Inflammatory macrophage treated with lipopolysaccharide for 1 hour (primary cell): ENCODE results near the gene FOXN4.

Experiments
- DNase-seq, 2 donors: peaks; one replicate each; pipeline ENCODE4 v3.0.0-alpha.2; 2020 to 2022

Gene FOXN4

DNA sequence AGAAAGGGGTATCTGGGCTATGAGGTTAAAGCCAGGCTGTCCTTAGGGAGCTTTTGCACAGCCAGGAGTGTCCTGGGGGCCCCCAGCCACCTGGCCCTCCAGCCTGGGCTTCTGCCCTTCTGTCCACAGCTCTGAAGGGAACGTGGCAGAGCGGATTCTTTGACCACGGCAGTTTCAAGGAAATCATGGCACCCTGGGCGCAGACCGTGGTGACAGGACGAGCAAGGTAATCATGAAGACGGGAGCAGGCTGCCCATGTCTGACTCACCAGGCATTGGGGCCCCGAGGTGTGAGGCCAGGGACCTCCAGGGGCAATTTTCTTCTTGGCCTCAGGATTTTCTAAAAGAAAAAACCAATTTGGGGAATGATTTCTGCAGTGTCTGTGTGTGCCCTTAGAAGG, 53.1 kb downstream of the FOXN4 start:
- DNase-seq, result no peak

DNA sequence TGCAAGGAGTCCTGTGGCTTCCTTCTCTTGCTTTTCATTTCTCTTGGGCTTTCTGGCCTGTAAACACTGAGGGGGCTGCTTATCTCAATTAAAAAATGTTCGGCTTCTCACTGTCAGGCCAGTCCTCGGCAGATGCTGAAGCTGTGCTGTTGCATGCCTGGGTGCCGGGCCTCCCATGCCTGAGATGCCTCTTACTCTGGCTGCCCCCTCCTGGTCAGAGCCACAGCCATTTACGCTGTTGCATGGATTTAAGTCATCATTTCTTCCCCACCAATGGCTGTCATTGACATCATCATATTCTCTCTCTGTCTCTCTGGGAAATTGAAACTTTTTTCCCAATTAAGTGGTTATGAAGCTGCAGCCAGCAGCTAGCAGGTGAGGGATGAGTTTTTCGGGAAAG, 53.7 kb downstream of the FOXN4 start:
- DNase-seq, result no peak

DNA sequence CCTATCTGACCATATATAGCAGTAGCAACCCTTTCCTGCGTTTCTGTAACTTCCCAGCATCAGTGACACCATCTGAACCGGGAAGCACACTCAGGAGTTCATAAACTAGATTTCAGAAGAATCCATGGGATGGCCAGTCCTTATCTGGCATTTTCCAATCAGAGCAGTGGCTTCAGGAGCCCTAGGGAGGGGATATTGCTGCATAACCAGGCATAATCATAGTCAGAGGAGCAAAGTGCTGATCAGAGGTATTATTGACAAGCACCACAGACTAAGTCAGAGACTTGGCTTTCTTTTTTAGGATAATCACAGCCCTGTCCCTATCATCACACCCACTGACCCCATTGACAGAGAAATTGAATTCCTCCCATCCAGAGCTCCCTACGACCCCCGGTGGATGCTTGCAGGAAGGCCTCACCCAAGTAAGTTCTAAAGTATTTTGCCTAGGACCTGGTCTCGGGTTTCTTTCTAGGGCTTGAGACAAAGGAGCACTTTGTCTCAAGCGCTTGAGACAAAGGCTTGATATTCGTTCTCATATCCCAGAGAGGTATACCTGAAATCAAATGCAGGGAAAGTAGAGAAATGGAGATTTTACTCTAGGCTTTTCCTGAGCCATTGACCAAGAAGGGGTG, 55.1 kb downstream of the FOXN4 start:
- no peak for DNase-seq

DNA sequence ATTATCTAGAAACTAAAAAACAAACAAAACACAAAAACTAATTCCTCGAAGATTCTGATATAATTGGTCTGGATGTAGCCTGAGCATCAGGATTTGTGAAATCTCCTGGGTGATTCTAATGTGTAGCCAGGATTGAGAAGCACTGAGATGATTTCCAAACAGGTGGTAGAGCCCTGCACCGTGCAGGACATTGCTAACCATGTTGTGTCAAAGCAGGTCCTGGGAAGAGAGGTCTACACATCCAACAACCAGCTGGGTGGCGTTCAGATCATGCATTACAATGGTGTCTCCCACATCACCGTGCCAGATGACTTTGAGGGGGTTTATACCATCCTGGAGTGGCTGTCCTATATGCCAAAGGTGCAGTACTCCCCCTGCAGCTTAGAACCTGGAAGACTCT, 56.3 kb downstream of the FOXN4 start:
- no peak for DNase-seq

DNA sequence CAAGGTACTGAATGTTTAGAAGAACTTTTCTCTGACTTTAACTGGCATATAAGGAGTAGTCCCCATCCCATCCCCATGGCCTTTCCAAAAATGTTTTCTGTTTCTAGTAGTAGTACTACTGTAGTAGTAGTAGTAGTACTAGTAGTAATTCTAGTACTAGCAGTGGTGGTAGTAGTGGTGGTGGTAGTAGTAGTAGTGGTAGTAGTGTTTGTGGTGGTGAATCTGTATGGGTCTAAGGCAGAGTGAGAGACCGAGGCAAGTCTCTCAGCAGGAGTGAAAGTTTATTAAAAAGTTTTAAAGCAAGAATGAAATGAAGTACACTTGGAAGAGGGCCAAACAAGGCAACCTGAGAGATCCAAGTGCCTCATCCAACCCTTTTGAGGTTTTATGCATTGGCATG, 58.6 kb downstream of the FOXN4 start:
- DNase-seq, result no peak

DNA sequence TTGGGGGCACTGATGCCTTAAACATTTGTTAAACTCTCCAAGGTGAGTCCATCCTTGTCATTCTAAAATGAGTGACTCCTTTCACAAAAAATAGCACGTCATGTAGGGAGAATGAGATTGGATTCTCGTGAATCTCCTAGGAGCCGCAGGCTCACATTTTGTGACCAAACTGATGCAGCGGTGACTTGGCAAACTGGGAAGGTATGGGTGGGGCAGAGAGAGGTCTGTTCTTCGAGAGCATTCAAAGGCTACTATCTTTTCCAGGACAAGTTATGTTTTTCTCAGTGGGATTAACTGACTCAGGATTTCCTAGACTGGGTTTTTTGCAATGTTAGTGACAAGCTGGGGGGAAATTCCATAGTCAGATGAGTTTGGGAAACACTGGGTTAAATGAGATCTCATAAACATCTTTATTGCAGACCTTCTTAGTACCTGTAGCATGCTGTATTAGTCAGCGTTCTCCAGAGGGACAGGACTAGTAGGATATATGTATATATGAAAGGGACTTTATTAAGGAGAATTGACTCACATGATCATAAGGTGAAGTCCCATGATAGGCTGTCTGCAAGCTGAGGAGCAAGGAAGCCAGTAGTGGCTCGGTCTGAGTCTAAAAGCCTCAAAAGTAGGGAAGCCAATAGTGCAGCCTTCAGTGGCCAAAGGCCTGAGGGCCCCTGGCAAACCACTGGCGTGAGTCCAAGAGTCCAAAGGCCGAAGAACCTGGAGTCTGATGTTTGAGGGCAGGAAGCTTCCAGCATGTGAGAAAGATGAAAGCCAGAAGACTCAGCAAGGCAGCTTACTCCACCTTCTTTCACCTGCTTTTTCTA, 61.0 kb downstream of the FOXN4 start:
- DNase-seq, result no peak

DNA sequence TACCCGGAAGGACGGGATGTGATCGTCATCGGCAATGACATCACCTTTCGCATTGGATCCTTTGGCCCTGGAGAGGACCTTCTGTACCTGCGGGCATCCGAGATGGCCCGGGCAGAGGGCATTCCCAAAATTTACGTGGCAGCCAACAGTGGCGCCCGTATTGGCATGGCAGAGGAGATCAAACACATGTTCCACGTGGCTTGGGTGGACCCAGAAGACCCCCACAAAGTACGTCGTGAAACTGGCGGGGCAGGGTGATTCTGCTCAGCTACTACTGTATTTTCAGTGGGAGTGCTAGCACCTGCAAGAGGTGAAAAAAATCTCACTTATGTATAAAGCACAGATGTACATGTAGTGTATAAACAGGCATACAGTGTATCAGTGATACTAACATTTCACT, 62.9 kb downstream of the FOXN4 start:
- DNase-seq, result no peak

DNA sequence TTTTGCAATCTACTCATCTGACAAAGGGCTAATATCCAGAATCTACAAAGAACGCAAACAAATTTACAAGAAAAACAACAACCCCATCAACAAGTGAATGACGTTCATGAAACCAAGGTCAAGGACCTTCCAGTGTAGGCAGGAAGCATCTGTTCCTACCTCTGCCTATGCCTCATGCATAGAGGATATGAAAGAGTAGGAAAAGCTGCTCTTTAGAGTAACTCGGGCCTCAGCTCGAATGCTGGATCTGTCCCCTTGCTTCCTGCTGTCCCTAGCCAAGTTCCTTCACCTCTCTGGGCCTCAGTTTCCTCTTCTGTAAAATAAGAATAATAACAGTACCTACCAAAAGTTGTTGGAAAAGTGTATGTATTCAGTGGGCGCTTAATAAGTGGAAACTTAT, 65.0 kb downstream of the FOXN4 start:
- no peak for DNase-seq

DNA sequence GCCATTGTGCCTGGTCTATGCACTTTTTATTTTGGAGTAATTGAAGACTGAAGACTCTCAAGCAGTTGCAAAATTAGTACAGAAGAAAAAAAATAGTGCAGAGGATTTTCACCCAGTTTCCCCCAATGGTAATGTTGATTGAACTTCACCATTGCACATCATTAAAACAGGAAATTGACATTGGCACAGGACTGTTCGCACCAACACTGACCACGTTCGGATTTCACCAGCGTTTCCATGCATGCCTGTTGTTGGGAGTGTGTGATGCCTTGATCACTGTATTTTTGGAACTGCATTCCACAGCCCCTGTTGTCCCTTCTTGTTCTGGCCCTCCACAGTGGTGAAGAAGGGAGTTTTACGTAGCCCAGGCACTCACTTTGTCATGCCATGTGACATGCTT, 67.1 kb downstream of the FOXN4 start:
- no peak for DNase-seq

DNA sequence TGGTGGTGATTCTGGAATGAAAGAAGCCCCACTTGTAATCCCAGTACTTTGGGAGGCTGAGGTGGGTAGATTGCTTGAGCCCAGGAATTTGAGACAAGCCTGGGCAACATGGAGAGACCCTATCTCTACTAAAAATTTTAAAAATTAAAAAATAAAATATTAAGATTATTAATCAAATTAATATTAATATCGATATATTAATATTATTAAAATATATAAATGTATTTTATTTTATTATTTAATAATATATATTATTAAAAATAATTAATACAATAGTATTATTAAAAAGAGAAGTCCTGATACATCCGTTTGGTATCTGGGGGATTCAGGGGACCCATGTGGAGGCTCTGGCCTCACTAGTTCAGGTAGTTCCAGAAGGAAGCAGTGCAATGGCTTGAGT, 68.7 kb downstream of the FOXN4 start:
- no peak for DNase-seq

DNA sequence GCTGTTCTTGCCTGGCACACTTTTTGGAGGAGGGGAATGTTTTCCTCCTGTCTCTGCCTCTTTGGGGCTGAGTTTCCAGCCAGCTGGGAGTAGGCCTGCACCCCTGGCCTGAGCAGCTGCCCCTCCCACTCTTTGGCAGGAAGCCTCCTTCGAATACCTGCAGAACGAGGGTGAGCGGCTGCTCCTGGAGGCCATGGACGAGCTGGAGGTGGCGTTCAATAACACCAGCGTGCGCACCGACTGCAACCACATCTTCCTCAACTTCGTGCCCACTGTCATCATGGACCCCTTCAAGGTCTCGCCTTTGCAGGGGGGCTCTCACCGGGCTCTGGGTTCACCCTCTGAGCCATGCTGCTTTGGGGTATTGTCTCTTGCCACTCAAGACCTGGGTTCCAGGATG, 69.4 kb downstream of the FOXN4 start:
- no peak for DNase-seq

DNA sequence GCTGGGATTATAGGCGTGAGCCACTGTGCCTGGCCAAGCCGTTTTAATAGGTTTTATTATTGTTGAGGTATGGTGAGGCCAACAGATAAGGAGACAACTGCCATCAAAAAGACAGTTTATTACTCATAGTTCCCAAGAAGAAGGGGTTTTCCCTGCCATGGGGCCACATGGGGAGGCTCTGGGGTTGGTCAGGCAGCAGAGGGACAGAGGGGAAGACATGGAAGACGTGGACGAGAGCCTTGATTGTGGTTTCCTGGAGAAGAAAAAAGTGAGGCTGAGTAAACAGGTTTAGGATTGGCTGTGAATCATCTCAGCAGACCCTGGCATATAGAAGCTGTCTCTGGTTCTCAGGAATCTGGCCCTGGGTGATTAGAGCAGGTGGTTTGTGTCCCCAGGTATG, 69.9 kb downstream of the FOXN4 start:
- DNase-seq, result no peak

DNA sequence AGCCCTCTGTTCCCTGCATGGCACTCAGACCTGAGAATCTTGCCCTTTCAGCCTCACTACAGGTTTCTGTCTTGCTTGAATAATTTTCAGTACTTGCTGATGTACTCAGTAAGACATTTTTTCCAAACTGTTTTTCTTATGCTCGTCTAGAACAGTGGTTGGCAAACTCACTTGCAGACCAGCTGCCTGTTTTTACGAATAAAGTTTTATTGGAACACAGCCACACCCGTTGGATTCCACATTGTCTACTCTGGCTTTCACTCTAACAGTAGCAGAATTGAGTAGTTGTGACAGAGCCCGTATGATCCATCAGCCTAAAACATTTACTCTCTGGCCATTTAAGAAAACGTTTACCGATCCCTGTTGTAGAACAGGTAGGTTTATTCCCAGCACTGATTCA, 72.8 kb downstream of the FOXN4 start:
- DNase-seq, result no peak

DNA sequence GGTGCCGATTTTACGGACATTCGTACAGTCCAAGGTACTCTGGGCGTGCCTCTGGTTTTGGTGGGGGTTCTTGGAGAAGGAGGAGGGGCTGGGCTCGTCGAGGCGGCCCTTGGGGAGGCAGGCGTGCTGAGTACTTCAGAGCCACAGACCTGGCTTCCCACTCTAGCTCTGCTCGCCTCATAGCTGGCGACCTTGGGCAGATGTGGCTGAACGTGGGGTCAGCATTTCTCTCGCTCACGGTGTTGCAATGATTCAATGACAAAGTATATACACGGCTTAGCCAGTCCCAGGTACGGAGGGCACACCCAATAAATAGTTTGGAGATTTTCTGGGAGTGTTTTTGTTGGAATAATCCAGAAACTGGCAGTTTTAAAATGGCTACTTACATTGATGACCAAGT, 75.1 kb downstream of the FOXN4 start:
- no peak for DNase-seq

DNA sequence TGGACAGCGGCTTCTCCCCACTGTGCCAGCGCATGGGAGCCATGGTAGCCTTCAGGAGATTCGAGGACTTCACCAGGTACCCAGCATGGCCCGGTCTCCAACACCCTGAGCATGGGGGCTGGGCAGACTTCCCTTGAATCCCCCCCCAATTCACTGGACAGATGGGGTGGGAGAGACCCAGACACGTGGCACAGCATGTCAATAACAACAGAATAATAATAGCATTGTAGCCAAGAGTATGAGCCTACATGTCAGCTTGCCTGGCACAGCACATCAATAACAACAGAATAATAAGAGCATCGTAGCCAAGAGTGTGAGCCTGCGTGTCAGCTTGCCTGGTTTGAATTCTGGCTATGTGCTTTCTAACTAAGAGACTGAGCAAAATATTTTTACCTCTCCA, 76.4 kb downstream of the FOXN4 start:
- no peak for DNase-seq

DNA sequence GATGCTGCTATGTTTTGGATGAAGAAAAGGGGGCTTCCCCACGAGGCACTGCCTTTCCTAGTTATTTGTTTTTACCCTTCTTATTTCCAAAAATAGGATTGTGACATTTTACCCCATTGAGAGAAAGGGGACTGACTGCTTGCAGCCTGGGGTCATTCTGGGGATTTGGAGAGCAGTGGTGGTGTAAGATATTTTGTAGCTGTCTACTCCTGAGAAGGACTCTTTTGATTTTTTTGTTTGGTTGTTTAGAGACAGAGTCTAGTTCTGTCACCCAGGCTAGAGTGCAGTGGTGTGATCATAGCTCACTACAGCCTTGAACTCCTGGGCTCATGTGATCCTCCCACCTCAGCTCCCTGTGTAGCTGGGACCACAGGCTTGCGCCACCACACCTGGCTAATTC, 78.9 kb downstream of the FOXN4 start:
- DNase-seq, result no peak

DNA sequence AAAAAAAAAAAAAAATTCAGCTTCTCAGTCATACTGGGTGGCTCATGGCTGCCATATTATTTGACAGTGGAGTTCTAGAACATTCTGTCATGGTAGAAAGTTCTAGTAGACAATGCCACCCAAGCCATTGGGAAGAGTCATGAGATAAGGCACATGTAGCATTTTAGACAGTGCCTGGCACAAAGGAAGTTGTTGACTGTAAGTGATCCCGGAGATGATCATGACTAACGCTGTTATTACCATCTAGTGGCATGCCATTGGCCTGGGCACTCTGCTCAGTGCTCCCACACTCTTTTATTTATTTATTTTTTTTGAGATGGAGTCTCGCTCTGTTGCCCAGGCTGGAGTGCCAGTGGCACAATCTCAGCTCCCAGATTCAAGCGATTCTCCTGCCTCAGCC, 80.4 kb downstream of the FOXN4 start:
- no peak for DNase-seq
